Stimulated activated CD4-positive, alpha-beta T cell treated with anti-CD3 and anti-CD28 coated beads, Interleukin-1b, Interleukin-23, amount 100 ng/mL, for 4 hours (primary cell): ENCODE results near the gene CCR5.

Experiments
- DNase-seq, 2 donors: peaks; one replicate each; pipeline ENCODE4 v3.0.0-alpha.2; 2020; ENCODE audit warnings: low read depth in 2 of 2

Gene CCR5

DNA sequence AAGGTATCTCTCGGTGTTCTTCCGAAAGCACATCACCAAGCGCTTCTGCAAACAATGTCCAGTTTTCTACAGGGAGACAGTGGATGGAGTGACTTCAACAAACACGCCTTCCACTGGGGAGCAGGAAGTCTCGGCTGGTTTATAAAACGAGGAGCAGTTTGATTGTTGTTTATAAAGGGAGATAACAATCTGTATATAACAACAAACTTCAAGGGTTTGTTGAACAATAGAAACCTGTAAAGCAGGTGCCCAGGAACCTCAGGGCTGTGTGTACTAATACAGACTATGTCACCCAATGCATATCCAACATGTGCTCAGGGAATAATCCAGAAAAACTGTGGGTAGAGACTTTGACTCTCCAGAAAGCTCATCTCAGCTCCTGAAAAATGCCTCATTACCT is 12.3 kb upstream of the CCR5 start:
- no peak for DNase-seq

DNA sequence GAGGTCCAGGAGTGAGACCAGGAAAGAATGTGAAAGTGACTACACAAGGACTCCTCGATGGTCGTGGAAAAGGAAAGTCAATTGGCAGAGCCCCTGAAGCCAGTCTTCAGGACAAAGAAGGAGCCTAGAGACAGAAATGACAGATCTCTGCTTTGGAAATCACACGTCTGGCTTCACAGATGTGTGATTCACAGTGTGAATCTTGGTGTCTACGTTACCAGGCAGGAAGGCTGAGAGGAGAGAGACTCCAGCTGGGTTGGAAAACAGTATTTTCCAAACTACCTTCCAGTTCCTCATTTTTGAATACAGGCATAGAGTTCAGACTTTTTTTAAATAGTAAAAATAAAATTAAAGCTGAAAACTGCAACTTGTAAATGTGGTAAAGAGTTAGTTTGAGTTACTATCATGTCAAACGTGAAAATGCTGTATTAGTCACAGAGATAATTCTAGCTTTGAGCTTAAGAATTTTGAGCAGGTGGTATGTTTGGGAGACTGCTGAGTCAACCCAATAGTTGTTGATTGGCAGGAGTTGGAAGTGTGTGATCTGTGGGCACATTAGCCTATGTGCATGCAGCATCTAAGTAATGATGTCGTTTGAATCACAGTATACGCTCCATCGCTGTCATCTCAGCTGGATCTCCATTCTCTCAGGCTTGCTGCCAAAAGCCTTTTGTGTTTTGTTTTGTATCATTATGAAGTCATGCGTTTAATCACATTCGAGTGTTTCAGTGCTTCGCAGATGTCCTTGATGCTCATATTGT is 10.8 kb upstream of the CCR5 start:
- no peak for DNase-seq

DNA sequence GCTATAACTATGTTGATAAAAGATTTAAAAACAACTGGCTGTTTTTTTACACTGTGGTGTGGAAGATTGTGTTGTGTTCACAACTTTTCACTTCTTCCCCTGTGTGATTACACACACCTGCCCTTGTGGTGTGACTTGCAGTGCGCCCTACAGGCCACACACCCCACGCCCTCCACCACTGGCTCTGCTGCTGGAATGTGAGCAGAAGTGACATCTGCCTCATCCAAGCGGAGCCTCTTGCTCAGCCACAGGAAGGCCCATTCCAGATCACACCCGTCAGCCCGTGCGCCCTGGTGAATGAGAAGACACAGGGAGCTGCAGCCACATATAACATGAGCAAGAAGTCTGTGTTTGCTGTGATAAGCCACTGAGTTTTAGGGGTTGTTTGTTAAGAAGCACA is 9.8 kb upstream of the CCR5 start:
- DNase-seq, result no peak

DNA sequence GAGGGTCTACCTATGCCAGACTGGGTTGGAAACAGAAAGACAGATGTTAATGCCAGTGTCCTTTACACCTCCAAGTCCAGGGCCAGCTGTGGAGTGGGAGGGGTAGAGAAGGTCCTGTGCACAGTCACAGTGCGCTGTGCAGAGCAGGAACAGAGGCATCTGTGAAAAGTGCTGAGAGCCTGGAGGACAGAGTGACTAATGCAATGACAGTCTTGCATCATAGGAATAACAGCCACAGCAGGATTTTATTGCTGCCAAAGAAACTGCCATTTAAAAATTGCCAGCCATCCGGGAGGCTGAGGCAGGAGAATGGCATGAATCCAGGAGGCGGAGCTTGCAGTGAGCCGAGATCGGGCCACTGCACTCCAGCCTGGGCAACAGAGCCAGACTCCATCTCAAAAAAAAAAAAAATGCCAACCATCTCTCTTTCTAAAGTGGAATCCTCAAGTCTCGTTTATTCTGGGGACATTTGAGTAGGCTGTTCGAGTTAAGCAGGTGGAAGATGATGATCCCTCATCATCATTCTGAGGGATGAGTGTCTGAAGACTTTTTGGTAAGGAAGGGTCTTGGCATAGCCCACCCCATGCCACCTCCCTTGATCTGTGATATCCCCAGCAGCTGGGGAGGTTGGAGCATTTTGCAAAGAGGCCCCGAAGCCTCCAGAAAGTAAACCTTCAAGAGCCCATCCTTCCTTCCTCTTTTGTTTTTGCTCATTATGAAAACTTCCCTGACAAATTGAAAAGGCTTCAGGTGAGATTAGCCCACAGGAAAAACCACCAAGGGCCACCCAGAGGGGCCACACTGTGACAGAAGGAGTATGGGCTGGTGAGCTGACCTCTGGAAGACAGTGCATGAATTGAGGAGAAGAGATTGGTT is 9.1 kb upstream of the CCR5 start:
- no peak for DNase-seq

DNA sequence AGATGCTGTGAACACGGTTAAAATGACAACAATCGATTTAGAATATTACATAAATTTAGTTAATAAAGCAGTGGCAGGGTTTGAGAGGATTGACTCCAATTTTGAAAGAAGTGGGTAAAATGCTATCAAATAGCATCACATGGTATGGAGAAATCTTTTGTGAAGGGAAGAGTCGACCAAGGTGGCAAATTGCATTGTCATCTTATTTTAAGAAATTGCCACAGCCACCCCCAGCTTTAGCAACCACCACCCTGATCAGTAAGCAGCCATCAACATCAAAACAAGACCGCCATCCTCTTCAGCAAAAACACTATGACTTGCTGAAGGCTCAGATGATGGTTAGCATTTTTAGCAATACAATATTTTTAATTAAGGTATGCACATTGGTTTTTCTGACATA is 5.7 kb upstream of the CCR5 start:
- DNase-seq, result no peak

DNA sequence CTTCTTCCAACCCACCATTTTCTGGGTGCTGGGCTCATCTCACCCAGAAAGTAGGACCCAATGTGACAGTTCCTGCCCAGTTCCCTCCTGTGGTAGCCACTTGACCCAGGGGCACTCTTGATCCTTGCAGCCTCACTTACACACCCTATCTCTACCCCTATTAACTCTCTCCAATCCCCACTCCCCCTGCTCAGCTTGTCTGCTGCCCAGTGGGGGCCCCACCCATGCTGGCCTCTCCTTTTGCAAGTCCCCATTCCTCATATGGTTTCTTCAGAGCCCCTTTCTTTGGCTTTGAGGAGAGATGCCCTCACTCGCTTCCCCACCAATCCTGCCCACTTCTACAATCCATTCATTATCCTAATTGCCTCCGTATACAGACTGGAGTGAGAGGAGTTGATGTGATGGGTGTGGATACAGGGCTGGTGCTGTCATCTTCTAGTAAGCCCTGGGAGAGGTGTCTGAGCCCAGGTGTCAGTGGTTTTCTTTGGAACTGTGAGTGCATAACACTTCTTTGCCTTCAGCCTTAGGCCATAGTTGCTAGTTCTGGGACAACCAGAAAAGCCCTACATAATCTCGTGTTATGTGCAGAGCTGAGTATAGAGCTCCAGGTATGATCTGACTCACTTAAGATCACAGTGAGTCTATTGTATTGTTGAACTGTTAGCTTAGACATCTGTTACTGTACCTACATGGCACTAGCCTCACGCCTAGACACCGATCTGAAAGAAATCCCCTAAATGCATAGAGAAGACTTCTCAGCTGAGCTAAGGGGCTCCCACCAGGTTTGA is 4.8 kb upstream of the CCR5 start:
- DNase-seq, result no peak

DNA sequence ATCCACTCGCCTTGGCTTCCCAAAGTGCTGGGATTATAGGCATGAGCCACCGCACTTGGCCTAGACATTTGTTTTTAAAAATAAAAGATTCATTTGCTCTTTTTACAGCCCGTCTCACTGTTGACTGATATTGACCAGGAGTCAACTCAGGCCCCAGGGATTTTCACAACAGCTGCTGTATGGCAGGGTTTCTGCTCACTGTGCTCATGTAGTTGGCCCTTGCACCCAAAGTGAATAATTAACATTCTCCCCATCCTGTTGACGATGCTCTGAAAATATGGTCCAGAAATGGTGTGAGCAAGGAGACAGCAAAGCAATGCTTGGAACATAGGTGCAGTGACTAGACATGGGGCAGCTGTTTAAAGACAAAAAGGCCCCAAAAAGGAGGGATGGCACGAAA is 2.9 kb upstream of the CCR5 start:
- no peak for DNase-seq

DNA sequence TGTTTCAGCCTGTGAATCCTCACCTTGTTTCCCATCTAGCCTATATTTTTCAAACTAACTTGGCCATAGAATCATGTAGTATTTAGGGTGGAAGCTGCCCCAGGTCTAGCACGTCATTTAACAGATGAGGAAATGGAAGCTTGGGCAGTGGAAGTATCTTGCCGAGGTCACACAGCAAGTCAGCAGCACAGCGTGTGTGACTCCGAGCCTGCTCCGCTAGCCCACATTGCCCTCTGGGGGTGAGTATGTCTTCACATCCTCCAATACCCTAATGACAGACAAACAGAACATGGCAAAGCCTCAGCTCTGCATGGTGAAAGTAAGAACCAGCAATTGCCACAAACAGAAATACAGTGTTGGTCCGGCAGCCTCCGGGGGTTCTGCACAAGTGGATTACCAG is 2.2 kb upstream of the CCR5 start:
- DNase-seq, result peak; percentile 33 to 47

DNA sequence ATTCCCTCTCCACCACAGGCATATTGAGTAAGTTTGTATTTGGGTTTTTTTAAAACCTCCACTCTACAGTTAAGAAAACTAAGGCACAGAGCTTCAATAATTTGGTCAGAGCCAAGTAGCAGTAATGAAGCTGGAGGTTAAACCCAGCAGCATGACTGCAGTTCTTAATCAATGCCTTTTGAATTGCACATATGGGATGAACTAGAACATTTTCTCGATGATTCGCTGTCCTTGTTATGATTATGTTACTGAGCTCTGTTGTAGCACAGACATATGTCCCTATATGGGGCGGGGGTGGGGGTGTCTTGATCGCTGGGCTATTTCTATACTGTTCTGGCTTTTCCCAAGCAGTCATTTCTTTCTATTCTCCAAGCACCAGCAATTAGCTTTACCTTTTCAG is 1.6 kb upstream of the CCR5 start:
- DNase-seq, result no peak

DNA sequence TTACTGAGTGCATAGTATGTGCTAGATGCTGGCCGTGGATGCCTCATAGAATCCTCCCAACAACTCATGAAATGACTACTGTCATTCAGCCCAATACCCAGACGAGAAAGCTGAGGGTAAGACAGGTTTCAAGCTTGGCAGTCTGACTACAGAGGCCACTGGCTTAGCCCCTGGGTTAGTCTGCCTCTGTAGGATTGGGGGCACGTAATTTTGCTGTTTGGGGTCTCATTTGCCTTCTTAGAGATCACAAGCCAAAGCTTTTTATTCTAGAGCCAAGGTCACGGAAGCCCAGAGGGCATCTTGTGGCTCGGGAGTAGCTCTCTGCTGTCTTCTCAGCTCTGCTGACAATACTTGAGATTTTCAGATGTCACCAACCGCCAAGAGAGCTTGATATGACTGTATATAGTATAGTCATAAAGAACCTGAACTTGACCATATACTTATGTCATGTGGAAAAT is 1.0 kb upstream of the CCR5 start:
- no peak for DNase-seq

DNA sequence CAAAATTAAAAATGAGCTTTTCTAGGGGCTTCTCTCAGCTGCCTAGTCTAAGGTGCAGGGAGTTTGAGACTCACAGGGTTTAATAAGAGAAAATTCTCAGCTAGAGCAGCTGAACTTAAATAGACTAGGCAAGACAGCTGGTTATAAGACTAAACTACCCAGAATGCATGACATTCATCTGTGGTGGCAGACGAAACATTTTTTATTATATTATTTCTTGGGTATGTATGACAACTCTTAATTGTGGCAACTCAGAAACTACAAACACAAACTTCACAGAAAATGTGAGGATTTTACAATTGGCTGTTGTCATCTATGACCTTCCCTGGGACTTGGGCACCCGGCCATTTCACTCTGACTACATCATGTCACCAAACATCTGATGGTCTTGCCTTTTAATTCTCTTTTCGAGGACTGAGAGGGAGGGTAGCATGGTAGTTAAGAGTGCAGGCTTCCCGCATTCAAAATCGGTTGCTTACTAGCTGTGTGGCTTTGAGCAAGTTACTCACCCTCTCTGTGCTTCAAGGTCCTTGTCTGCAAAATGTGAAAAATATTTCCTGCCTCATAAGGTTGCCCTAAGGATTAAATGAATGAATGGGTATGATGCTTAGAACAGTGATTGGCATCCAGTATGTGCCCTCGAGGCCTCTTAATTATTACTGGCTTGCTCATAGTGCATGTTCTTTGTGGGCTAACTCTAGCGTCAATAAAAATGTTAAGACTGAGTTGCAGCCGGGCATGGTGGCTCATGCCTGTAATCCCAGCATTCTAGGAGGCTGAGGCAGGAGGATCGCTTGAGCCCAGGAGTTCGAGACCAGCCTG is 984 bp downstream of the CCR5 start:
- DNase-seq, result no peak

DNA sequence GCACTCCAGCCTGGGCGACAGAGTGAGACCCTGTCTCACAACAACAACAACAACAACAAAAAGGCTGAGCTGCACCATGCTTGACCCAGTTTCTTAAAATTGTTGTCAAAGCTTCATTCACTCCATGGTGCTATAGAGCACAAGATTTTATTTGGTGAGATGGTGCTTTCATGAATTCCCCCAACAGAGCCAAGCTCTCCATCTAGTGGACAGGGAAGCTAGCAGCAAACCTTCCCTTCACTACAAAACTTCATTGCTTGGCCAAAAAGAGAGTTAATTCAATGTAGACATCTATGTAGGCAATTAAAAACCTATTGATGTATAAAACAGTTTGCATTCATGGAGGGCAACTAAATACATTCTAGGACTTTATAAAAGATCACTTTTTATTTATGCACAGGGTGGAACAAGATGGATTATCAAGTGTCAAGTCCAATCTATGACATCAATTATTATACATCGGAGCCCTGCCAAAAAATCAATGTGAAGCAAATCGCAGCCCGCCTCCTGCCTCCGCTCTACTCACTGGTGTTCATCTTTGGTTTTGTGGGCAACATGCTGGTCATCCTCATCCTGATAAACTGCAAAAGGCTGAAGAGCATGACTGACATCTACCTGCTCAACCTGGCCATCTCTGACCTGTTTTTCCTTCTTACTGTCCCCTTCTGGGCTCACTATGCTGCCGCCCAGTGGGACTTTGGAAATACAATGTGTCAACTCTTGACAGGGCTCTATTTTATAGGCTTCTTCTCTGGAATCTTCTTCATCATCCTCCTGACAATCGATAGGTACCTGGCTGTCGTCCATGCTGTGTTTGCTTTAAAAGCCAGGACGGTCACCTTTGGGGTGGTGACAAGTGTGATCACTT is 2.0 kb downstream of the CCR5 start:
- no peak for DNase-seq

DNA sequence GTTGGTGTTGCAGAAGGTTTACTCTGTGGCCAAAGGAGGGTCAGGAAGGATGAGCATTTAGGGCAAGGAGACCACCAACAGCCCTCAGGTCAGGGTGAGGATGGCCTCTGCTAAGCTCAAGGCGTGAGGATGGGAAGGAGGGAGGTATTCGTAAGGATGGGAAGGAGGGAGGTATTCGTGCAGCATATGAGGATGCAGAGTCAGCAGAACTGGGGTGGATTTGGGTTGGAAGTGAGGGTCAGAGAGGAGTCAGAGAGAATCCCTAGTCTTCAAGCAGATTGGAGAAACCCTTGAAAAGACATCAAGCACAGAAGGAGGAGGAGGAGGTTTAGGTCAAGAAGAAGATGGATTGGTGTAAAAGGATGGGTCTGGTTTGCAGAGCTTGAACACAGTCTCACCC is 4.0 kb downstream of the CCR5 start:
- DNase-seq, result no peak

DNA sequence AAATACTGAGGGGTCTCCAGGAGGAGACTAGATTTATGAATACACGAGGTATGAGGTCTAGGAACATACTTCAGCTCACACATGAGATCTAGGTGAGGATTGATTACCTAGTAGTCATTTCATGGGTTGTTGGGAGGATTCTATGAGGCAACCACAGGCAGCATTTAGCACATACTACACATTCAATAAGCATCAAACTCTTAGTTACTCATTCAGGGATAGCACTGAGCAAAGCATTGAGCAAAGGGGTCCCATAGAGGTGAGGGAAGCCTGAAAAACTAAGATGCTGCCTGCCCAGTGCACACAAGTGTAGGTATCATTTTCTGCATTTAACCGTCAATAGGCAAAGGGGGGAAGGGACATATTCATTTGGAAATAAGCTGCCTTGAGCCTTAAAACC is 4.5 kb downstream of the CCR5 start:
- DNase-seq, result no peak

DNA sequence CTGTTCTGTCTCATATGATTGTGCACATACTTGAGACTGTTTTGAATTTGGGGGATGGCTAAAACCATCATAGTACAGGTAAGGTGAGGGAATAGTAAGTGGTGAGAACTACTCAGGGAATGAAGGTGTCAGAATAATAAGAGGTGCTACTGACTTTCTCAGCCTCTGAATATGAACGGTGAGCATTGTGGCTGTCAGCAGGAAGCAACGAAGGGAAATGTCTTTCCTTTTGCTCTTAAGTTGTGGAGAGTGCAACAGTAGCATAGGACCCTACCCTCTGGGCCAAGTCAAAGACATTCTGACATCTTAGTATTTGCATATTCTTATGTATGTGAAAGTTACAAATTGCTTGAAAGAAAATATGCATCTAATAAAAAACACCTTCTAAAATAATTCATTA is 5.1 kb downstream of the CCR5 start:
- DNase-seq, result no peak

DNA sequence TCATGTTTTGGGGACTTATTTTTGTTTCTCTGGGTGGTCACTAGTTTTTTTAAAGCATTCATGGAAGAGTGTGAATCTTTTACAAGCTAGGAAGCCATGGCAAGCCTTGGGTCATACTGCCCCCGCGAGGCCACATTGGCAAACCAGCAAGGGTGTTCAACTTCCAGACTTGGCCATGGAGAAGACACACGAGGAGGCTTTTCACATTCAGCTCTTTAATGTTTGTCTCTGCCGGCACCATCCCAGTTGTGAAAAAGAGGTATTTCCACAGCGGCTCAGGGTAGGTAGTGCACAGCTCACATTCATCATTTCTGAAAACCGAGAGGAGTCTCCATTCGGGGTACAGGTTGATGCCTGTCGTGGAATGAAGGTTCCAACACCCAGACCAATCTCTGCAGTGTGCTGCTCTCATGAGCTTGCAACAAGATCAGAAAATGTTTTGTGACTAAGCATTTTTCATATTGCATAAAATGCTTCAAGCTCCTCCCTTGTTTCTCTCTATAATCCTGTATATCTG is 7.7 kb downstream of the CCR5 start:
- DNase-seq, result peak; percentile 49 to 63

DNA sequence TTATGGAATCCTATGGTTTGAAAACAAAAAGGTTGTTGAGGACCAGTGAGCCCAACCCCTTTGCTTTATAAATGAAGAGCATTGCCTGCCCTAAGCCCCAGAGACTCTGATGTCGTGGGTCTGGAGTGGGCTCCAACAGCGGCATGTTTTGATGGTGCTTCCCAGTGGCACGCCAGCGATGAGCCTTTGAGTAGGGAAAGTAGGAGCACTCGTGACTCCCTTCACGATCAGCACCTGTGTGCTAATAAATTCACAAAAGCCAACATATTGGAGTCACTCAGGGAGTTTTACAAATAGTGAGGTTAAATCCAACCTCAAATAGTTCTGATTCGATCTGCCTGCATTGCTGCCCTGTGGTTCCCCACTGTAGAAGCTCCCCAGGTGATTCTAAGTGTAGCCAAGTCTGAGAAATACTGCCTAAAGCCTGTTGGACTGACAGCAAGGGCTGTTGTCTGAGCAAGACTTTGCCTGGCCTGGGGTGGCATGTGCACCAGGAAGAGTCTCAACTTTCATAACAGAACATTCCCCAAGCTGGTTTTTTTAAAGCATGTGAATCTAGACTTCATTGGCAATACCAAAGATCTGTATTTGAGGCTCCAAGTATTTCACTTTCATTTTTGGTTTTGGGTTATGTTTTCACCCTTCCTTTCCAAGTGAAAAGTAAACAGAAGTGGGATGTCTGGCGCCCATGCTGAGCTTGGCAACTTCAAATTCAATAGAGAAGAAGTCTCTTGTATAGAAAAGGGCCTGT is 9.9 kb downstream of the CCR5 start:
- no peak for DNase-seq

DNA sequence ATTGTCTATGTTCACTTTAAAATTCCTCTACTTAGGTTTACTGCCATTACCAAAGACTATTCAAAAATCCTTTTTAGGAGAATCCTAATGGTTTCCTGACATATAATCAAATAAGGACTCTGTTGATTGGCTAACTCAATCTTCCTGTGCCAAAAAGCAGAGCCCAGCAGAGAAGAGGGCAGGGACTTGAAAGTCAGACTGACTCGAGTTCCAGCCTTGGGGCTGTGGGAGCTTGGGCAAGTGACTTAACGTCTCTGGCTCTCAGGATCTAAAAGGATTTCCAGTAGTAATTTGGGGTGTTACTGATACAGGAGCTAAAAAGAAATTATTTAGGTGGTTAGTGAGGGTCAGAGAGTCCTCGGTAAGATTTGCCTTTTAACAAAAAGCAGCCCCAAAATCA is 10.9 kb downstream of the CCR5 start:
- no peak for DNase-seq

DNA sequence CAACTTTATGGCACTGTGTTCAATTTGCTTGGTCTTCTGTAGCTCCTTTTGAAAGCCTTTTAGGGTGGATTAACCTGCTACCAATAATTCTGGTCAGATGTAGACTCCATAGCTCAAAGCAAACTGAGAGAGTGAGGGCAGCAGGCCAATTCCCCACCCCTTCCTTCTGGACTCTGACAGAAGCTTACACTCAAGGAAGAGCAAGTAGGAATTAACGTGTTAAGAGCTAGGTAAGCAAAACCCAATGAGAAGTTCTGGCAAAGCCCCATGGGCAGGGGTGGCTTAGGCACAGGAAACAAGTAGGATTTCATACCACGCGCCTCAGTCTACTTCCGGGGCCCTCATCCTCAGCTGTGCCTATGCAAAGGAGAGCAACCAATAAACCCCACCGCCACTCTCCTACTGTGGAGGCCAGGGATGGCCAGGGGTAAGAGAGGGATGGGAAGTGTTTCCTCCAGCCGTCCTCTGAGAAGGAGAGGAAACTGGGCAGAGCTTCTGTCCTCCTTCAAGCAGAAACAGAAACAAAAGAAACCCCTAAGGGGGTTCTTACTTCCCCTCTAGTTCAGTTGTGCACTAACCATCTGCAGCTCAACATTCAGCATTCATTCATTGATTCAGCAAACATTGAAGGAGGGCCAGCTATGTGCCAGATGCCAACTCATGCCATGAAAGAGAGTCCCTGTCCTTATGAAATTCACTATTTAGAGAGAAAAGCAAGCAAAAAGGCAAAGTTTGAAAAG is 12.6 kb downstream of the CCR5 start:
- DNase-seq, result no peak
